K562 (cell line): ENCODE measurements around the gene JHY. TPM values are rescaled to one million over a fixed set of nuclear protein-coding genes. Genes with fewer than 3 reads are reported as not detected.

Experiments used
- ADNP ChIP-seq: fragments of 200-800 bp; sonication (Bioruptor generic); IDR thresholded peaks from 2 replicates; pipeline ENCODE4 v1.6.1; 2016; ENCODE audit warnings: missing genetic modification characterization, missing compliant biosample characterization
- CHD4 ChIP-seq: fragments of 200-600 bp; sonication (generic); IDR thresholded peaks from 3 replicates; pipeline ENCODE4 v1.6.1; 2012; ENCODE audit warnings: low read depth, mild to moderate bottlenecking, mixed read lengths, low read length, inconsistent platforms; ENCODE audit not compliant: insufficient read depth, insufficient replicate concordance, poor library complexity, severe bottlenecking
- PHTF2 ChIP-seq: fragments of 250-450 bp; sonication (Bioruptor Pico); IDR thresholded peaks from 2 replicates; pipeline ENCODE4 v1.5.0; 2021; ENCODE audit warnings: mild to moderate bottlenecking
- RAD51 ChIP-seq: fragments of 450-650 bp; IDR thresholded peaks from 2 replicates; pipeline ENCODE4 v1.7.1; 2016; ENCODE audit warnings: low read depth, mild to moderate bottlenecking, borderline replicate concordance
- SMAD3 ChIP-seq: fragments of 450-650 bp; formaldehyde crosslinking; conservative IDR thresholded peaks from 2 replicates; pipeline ENCODE4 v1.4.0; 2020; ENCODE audit warnings: mild to moderate bottlenecking
- TAL1 ChIP-seq: fragments of 450-650 bp; IDR thresholded peaks from 2 replicates; pipeline ENCODE4 v1.6.1; 2016; ENCODE audit warnings: mild to moderate bottlenecking
- TEAD1 ChIP-seq, 2 experiments: fragments of 450-650 bp in 1 of 2; sonication (generic) in 1 of 2; formaldehyde crosslinking; IDR thresholded peaks; 2 replicates each; pipeline versions ENCODE4 v1.4.0 to v1.8.0; 2020 to 2022; ENCODE audit warnings: mild to moderate bottlenecking in 2 of 2, missing genetic modification reagents in 1 of 2
- TGIF2 ChIP-seq: sonication (generic); formaldehyde crosslinking; IDR thresholded peaks from 2 replicates; pipeline ENCODE4 v1.8.1; 2022; ENCODE audit warnings: mild to moderate bottlenecking, missing genetic modification reagents, moderate library complexity
- ZBTB33 ChIP-seq: sonication (generic); formaldehyde crosslinking; IDR thresholded peaks from 2 replicates; pipeline ENCODE4 v1.8.1; 2023; ENCODE audit warnings: mild to moderate bottlenecking, missing genetic modification reagents
- ZNF318 ChIP-seq, 2 experiments: fragments of 450-650 bp; IDR thresholded peaks; 2 replicates each; pipeline ENCODE4 v1.6.1; 2016; ENCODE audit warnings: mild to moderate bottlenecking in 2 of 2, borderline replicate concordance in 1 of 2, low read depth in 1 of 2, moderate library complexity in 1 of 2
- ZNF639 ChIP-seq, 2 experiments: fragments of 200-800 bp in 1 of 2; sonication (Bioruptor generic) in 1 of 2; sonication (generic) in 1 of 2; formaldehyde crosslinking in 1 of 2; IDR thresholded peaks in 1 of 2; conservative IDR thresholded peaks in 1 of 2; 2 replicates each; pipeline versions ENCODE4 v1.5.0 to v1.6.1; 2016 to 2020; ENCODE audit warnings: missing compliant biosample characterization in 1 of 2, missing genetic modification characterization in 1 of 2, missing genetic modification reagents in 1 of 2
- polyA plus RNA-seq, 8 experiments: library from polyadenylated mRNA; depleted of rRNA in 4 of 8; stranded (reverse) in 5 of 8; unstranded in 3 of 8; fragments of >200 nt; fragmentation: Nextera tagmentation in 2 of 8; fragmentation: Illumina TruSeq in 1 of 8; extraction: Ambion mirVana in 2 of 8; extraction: Trizol in 1 of 8; gene quantifications; 2 replicates each; pipeline versions ENCODE4 v1.2.1 to v1.2.3, GENCODE V29; 2011 to 2014; ENCODE audit warnings: inconsistent platforms in 1 of 8, missing spikeins in 1 of 8
- total RNA-seq, 7 experiments: library from RNA; depleted of rRNA in 6 of 7; stranded (reverse); fragments of >200 nt in 6 of 7; fragmentation: Illumina TruSeq in 2 of 7; extraction: Trizol in 2 of 7; gene quantifications; 2 replicates each; pipeline versions ENCODE4 v1.2.1 to v1.2.3, GENCODE V29; 2011 to 2021; ENCODE audit warnings: low replicate concordance in 1 of 7

The JHY gene
- total and polyA plus RNA-seq, 9 of the 15 experiments (the other 6 are each of a cell fraction or from before 2014, with no cell fraction given), result not detected

- no peak for TF ChIP-seq RAD51
- no peak for TF ChIP-seq ZBTB33 (CRISPR knock-in tag)
- no peak for TF ChIP-seq TGIF2 (CRISPR knock-in tag)
- no peak for TF ChIP-seq TEAD1 (CRISPR knock-in tag; IDR thresholded peaks at IDR 0.05)
- TF ChIP-seq ZNF318 (IDR thresholded peaks at IDR 0.05; ENCODE audit: borderline replicate concordance in 1 of 2, low read depth in 1 of 2), result no peak
- no peak for TF ChIP-seq CHD4
- TF ChIP-seq SMAD3 (CRISPR knock-in tag), result no peak
- no peak for TF ChIP-seq PHTF2 (CRISPR knock-in tag)
- no peak for TF ChIP-seq ZNF639 (CRISPR knock-in tag; conservative IDR thresholded peaks at IDR 0.05 in 1 of 2, IDR thresholded peaks at IDR 0.05 in 1 of 2)
- TF ChIP-seq TAL1, result no peak
- TF ChIP-seq ADNP (tag), result no peak
These were observed 39.0 kb upstream of the JHY start (continued) for GRCh38 chr11:122843281-122844141.
